Skin of body (tissue), 2 donors: ENCODE data around the gene EPHA1. TPM values are rescaled to one million over a fixed set of nuclear protein-coding genes. Genes with fewer than 3 reads are reported as not detected.

ENCODE experiments used
- DNase-seq: peaks from one replicate; lab custom pipeline; 2025; lab: John Stamatoyannopoulos, UW
- total RNA-seq: library from RNA; depleted of rRNA; stranded (reverse); fragments of >200 nt; gene quantifications from one replicate; pipeline ENCODE4 v1.2.3, GENCODE V29; 2014

Gene EPHA1
- total RNA-seq: 16.2 TPM

DNA sequence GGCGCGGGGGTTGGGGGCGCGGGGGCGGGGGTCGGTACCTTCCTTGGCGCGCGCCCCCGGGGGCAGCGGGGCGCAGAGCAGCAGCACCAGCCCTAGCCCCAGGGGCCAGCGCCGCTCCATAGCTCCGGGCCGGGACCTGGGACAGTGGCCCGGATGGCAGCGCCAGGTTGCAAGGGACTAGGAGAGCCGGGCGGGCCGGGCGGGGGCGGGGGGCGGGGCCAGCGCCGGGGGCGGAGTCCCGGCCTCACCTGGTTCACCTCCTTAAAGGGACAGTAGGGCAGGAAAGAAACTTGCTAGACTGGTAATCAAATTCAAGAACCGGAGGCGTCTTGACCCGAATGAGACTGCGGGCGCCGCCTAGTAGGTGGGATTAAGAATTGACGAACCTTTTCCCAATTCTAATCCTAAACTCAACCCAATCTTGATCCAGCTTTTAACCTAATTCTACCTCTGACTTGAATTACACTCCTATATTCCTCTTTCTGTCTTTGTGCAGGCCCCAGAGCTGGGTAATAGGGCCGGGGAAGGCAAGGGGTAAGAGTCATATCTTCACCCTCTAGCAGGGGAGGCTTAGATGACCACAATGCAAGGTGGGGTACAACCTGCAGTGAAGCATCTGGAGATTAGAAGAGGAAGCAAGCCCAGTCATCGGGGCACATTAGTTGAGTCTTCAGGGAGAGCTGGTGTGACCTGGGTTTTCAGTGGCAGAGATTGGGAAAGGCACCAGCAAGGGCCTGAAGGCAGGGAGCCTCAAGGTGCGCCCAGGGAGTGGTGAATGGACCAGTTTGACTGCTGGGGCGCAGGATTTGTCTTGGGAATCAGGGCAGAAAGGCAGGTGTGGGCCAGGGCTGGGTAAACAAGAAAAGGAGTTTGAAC, at the start of gene EPHA1:
Gene EPHA1, minus strand, starts transcription at position 171 of the 876 bp plus-strand sequence. Its CDS starts 51 bp downstream, at position 120.
- DNase-seq: no peak

- DNase-seq: no peak
Measured at GRCh38 chr7:143458263-143458662, 49.6 kb upstream of the EPHA1 start.

- DNase-seq: no peak
Measured at GRCh38 chr7:143456992-143457793, 48.5 kb upstream of the EPHA1 start.

DNA sequence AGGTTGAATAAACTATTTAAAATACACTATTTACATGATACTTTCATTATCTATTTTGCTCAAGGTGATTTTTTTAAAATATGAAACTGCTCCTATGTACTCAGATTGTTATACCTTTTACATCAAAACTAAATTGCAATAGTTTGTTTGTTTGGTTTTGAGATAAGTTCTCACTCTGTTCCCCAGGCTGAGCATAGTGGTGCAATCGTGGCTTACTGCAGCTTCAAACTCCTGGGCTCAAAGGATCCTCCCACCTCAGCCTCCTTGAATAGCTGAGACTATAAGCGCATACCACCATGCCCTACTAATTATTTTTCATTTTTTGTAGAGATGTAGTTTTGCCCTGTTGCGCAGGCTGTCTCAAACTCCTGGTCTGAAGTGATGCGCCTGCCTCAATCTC, 47.3 kb upstream of the EPHA1 start:
- DNase-seq: no peak

- no peak for DNase-seq
Measured at GRCh38 chr7:143455491-143455890, 46.8 kb upstream of the EPHA1 start.

DNA sequence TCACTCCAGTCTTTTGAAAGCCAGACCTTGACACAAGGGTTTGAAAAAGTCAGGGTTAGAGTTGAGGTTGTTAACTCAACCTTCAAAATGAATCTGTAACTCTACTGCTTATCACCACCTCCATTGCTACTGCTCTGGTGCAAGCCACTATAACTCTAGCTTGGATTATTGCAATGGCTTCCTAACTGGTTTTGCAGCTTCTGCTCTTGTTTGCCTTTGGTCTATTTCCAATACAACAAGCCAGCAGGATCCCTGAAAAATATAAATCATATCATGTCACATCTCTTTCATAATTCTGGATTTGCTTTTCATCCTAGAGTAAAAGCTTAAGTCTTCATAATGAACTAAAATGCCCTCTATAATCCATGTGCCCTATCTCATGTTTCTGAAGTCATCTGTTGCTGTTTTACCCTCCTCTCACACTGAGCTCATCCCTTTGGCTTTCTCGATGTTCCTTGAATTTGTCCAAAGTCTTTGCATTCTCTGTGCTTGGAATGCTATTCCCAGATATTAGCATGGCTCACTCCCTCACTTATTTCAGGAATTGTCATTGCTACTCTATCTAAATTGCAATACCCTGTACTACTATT, 45.5 kb upstream of the EPHA1 start:
- DNase-seq: no peak

DNA sequence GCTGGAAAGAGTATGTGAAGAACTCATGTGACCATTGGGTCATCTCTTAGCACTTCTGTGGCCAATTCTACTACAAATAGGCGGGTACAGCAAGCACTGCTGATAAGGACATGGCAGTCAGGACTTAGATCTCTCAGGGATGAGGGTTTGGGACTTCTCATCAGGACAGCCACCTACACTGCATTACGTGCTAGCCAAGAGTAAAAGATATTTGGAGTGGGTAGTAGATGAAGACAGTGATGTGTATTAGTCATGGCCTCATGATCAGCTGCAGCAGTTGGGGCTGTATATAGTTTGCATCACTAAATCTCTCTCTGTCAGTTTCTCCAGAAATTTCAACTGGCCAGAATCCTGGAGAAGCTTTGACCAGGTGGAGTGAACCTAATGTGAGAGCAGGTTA, 43.8 kb upstream of the EPHA1 start:
- DNase-seq: no peak

GRCh38 chr7:143451746-143452145, 43.1 kb upstream of the EPHA1 start:
- no peak for DNase-seq

- DNase-seq: no peak
Measured at GRCh38 chr7:143451122-143451521, 42.5 kb upstream of the EPHA1 start.

DNA sequence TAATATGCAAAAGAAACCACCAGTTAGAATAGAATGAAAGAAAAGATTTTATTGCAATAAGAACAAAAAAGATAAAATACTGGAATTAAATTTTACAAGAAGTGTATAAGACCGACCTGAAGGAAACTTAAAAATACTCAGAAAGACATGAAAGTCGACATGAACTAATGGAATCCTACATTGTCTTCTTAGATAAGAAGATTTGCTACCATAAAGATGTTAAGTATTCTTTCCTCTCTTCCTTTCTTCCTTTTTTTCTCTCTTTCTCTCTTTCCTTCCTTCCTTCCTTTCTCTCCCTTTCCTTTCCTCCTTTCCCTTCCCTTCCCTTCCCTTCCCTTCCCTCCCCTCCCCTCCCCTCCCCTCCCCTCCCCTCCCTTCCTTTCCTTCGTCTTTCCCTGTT, 41.1 kb upstream of the EPHA1 start:
- no peak for DNase-seq

DNA sequence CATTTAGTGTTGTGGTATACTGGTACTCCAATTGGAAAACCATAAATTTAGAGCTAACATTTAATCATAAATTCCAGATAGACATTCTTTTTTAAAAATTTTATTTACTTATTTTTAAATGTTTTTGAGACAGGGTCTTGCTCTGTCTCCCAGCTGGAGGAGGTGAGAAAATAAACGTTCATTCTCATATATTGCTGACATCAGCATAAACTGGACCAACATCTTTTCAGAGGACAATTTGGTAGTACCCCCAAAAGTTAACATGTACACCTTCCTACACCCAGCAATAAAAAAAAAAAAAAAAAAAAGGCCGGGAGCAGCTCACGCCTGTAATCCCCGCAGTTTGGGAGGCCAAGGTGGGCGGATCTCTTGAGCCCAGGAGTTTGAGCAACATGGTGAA, 39.8 kb upstream of the EPHA1 start:
- DNase-seq: no peak

- DNase-seq: no peak
Measured at GRCh38 chr7:143447466-143447865, 38.8 kb upstream of the EPHA1 start.

DNA sequence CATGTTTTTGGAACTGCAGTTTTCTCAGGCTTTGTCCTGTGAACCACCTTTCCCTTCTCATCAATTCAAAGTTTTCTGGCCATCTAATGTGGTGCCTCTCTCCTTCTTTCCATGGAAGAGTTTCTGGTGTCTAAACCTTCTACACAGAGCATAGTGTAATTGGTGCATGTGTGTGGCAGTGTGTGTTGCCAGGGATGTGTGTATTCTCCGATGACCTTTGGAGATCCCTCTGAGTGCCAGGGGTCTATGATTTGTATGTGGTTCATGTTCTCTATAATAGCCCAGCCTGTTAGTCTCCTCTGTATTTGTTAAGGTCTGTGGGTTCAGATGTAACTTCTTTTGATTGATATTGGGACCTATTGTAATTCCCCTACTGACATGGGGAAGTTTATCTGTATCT, 36.1 kb upstream of the EPHA1 start:
- no peak for DNase-seq

DNA sequence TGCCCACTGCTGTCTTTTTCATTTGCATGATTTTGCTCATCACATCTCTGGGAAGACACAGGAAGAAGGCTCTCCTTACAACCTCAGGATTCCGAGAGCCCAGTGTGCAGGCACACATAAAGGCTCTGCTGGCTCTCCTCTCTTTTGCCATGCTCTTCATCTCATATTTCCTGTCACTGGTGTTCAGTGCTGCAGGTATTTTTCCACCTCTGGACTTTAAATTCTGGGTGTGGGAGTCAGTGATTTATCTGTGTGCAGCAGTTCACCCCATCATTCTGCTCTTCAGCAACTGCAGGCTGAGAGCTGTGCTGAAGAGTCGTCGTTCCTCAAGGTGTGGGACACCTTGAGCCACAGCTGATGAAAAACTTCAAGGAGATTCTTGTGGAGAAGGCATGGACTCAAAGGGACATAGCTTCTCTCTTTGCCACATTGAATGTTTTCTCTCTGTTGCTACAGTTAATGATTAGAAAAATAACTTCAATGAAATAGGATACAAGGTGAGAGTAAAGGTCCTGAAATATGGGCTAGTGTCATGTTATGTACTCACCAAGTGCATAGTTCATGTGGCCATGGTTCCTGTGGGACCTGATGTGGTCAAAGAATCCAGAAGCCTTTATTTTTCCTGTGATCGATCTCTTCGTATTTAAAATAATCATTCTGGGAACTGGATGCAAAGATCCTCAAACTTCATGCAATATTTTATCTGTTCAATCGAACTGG, 35.6 kb upstream of the EPHA1 start:
- no peak for DNase-seq

DNA sequence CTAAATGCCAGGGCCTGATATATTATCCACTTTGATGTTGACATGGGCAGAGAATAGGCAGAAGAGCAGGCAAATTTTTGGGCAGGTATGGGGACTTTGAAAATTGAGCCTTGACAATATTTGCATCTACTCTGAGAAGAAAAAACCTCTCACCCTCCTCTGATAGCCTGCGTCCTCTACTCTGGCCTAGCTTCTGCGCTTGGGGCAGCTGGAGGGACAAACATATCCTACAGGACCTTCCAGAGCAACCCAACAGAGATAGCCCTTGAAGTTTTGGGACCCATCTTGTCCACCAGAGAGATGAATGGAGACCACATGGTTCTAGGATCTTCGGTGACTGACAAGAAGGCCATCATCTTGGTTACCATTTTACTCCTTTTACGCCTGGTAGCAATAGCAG, 34.5 kb upstream of the EPHA1 start, which contains the start of gene TAS2R60:
Gene TAS2R60, plus strand, starts transcription at position 301 of the 400 bp plus-strand sequence. Its CDS starts 0 bp downstream, at position 301.
- DNase-seq: no peak

- no peak for DNase-seq
Measured at GRCh38 chr7:143439866-143440265, 31.2 kb upstream of the EPHA1 start.

GRCh38 chr7:143437578-143437977, 28.9 kb upstream of the EPHA1 start:
- no peak for DNase-seq

DNA sequence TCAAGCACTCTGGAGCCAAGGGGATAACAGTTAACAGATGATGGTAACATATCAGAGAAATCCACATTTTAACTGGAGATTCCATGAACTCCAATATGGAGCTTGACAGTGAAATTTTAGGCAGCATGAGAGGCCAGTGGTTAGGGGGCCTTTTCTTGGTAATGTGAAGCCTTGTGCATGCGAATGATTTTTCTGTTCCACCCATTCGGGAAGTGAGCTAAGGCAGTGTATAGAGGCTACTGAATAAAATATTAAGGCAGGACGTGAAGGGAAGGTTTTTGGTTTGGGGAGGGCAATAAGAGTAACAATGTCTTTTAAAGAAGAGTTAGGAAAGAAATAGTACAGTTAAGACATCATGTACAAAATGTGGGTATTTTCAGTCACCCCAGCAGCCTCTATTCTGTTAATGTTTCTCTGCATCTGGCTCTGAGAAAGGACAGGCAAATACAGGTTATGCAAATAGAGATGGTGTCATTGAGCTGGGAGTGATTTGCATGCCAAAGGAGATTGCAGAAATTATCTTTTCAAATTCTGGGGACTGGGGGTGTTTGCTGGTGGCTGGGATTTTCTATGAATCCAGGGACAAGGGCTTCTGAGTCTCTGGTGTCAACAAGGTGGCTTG, 27.8 kb upstream of the EPHA1 start:
- no peak for DNase-seq

GRCh38 chr7:143435266-143435665, 26.6 kb upstream of the EPHA1 start:
- DNase-seq: no peak

DNA sequence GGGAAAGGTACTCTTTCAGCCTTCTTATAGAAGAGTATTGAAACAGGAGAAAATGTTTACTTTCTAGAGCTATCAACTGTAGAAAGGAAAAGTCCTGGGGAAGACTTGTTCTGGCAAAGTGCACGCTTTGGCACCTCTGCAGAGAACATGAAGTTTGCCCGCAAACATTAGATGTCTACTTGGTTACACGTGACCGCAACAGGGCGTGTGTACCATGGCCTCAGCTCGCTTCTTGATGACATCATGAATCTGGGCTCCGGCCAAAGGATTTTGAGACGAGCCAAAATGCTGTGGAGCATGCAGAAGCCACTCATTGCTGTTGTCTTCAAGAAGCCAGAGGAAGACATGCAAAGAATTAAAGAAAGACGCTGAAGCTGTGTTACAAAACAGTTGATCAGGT, 26.0 kb upstream of the EPHA1 start:
- DNase-seq: peak; percentile 4

DNA sequence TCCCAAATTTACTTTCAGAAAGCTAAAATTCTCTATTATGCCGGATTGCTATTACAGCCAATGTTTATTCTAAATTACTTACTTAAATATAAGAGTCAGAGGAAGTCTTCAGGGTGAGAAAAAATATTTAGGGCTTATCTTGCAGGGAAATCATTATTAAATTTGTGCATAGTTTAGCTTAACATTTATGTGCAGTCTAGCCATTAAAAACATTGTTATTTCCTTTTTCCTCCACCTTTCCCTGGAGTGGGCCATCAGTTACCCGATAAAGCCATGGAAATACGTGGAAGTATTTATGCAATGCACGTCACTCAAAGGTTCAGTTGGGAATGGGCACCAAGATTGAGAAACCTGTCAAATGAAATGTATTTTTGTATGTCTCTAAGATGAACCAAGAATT, 25.1 kb upstream of the EPHA1 start:
- DNase-seq: no peak
